ENCODE data around the gene MACROD1.
A peak's percentile ranks its signal among the peaks of the same experiment; 100 is the strongest.

The MACROD1 gene

DNA sequence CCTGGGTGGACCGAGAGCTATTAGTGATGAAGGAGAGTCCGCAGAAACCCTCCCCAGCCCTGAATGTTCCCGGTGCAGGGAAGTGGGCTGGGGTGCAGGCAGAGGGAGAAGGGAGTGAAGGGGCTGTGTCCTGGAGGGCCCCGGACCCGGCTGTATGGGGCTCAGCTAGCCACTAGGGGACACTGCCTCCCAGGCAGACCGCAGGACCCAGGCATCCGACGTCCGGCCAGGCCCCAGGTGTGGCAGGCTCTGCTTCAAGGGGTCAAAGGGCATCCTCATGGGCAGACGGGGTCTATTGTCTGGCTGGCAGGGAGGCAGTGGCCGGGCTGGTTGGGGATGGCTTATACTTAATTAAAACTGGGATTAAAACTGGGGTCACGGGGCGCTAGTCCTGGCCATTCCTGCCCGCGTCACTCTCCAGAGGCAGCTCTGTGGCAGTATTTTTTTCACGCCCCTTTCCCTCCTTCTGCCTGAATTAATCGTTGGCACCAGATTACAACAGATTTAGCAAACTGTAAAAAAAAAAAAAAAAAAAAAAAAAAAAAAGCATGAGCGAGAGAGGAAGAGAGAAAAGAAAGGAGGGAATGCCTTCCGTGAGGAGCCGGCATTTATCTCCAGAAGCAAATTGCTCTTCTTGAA lies 125.1 kb downstream of the MACROD1 start:
- DNase-seq (ENCODE audit: low read depth): no peak
- no peak overlapping the region for H3K4me3 ChIP-seq (replicated peaks; ENCODE audit: low read depth, low read length)
- TF ChIP-seq, protein P1, sequence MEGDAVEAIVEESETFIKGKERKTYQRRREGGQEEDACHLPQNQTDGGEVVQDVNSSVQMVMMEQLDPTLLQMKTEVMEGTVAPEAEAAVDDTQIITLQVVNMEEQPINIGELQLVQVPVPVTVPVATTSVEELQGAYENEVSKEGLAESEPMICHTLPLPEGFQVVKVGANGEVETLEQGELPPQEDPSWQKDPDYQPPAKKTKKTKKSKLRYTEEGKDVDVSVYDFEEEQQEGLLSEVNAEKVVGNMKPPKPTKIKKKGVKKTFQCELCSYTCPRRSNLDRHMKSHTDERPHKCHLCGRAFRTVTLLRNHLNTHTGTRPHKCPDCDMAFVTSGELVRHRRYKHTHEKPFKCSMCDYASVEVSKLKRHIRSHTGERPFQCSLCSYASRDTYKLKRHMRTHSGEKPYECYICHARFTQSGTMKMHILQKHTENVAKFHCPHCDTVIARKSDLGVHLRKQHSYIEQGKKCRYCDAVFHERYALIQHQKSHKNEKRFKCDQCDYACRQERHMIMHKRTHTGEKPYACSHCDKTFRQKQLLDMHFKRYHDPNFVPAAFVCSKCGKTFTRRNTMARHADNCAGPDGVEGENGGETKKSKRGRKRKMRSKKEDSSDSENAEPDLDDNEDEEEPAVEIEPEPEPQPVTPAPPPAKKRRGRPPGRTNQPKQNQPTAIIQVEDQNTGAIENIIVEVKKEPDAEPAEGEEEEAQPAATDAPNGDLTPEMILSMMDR (IDR thresholded peaks at IDR 0.05; ENCODE audit: low read length, missing control alignments): peak; percentile 16

DNA sequence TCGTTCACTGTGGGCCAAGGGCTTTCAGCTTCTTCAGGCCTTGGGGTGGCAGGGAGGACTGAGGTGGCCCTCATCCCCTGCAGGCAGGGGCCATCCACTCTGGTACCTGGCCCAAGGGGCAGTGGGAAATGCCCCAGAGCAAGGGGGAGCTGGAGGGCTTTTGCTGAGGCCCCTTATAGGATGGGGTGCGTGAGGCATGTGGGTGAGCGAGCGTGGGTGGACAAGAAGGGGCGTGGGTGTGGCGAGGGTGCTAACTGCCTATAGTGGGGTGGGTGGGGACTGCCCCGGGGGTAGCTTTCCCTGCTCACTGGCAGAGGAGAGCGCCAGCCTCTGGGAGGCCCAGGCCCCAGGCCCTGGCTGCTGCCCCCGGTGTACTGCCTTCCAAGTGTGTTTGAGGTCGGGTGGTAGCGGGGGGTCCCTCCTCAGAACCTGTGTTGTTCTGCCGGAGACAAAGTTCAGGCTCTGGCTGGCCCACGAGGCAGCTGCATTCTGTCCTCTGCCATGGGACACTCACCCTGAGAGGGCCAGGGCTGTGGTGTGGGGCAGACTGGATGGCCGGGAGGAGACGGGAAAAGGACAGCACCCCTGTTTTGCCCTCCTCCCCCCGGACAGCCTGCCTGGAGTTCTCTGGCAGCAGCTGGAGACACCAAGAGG lies 126.8 kb downstream of the MACROD1 start:
- TF ChIP-seq, protein P1 (IDR thresholded peaks at IDR 0.05; ENCODE audit: low read length, missing control alignments): no peak
- no peak for DNase-seq (ENCODE audit: low read depth)
- no peak overlapping the region for H3K4me3 ChIP-seq (replicated peaks; ENCODE audit: low read depth, low read length)

DNA sequence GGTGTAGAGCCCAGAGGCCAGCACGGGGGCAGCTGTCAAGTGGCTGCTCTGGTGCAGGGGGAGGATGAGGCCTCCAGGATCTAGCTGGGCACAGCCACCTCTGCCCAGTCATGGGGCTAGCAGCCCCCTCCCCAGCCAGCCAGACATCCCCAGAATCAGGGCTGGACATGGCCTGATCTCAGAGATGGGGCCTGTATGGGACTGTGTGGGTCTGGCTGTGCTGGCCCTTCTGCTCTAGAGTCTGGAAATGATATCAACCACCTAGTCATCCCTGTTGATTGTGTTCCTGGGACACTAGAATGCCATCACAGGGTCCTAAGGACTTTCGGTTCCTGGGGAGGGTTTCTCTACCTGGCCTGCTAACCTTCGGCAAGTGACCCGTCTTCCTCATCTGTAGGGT lies 127.4 kb downstream of the MACROD1 start:
- no peak overlapping the region for H3K4me3 ChIP-seq (replicated peaks; ENCODE audit: low read depth, low read length)
- no peak for DNase-seq (ENCODE audit: low read depth)
- TF ChIP-seq, protein P1 (IDR thresholded peaks at IDR 0.05; ENCODE audit: low read length, missing control alignments): no peak

DNA sequence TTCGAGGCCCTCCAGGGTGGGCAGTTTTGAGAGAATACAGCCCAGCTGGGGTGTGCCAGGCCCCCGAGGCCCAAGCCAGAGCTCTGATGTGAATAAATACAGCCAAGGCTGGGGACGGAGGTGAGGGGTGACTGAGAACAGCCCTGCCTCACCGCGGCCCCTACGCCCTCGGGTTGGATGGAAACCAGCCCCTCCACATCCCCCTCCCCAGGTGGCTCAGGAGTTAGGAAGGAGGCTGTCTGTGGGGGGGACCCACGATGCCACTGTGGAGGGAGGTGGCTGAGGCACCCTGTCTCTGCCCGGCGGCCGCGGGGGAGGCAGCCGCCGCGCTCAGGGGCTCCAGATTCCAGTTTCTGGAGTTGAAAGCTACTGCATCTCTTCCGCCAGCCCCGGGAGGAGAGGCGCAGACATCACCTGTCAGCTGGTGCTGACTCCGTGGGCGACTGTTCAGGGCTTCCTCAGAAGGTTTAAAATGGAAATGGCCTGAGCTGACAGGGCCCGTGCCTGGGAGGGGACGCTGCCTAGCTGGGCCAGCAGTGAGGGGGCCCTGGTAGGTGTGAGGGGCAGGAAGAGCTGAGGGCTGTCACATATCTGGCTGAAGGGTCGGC lies 128.8 kb downstream of the MACROD1 start:
- DNase-seq (ENCODE audit: low read depth): no peak
- TF ChIP-seq, protein P1 (IDR thresholded peaks at IDR 0.05; ENCODE audit: low read length, missing control alignments): no peak
- no peak overlapping the region for H3K4me3 ChIP-seq (replicated peaks; ENCODE audit: low read depth, low read length)

DNA sequence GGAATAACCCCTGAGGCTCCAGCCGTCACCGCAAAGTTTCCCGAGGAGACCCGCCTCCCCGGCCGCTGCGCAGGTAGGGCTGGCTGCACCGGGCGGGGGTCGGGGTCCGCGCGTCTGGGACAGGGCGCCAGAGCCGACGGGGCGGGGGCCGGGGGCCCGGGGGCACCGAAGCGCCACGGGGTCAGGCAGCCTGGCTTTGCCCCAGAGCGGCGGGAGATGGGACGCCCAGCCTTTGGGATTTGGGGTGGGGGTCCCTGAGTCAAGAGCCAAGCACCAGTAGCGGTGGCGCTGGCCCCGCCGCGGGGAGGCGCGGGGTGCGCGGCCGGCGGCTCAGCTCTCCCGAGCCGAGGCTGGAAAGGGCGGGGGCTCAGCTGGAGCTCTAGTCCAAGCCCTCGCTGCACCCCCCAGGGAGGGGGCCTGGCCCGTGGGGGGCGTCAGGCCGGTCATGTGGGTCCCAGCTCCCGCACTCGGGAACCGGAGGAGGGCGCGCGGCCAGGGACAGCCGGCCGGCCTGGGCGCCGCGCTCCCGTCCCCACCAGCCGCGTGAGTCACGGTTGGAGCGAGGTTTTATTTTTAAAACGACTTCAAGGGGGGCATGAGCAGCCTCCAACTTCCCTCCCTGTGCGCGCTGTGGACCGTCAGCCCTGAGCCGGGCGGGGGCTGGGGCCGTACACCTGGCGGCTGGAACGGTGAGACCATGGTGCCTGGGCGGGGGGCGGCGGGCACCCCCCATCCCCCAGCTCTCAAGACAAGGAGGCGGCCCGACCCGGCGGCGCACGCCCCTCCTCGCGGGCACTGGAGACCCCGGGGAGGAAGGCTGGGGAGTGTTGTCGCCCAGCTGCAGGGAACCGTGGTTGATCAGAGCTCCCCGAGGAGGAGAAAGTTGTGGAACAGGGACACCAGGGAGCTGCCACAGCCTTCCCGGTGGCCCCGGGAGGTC lies 129.6 kb downstream of the MACROD1 start:
- H3K4me3 ChIP-seq (replicated peaks; ENCODE audit: low read depth, low read length): peak overlapping the region; percentile 7
- TF ChIP-seq, protein P1 (IDR thresholded peaks at IDR 0.05; ENCODE audit: low read length, missing control alignments): no peak
- peak; percentile 16 for DNase-seq (ENCODE audit: low read depth)

DNA sequence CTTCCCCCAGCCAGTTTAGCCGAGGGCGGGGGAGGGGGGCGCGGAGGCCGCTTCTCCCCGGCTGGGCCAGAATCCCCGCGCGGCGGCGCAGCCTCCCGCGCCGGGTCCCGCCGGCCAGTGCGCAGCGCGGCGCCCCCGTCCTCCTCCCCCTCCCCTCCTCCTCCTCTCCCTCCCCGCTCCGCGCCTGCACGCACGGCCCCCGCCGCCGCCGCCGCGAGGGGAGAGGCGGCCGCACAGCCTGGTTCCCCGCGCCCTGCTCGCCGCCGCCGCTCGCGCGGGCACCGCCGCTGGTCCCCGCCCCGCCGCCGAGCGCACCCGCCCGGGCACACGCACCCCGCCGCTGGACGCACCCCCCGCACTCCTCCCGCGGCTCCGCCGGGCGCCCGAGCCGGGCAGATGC lies 130.3 kb downstream of the MACROD1 start, which contains the start of gene FLRT1:
TSS of gene FLRT1 (plus strand) at position 356 of the 400 bp plus-strand sequence. CDS start 80,337 bp downstream, outside the sequence.
- TF ChIP-seq, protein P1 (IDR thresholded peaks at IDR 0.05; ENCODE audit: low read length, missing control alignments): no peak
- H3K4me3 ChIP-seq (replicated peaks; ENCODE audit: low read depth, low read length): peak within 1 kb of the TSS; percentile 7
- no peak for DNase-seq (ENCODE audit: low read depth)

Data from fibroblast of pulmonary artery (primary cell).